GM21619 (cell line): ENCODE measurements around the gene TAOK3.
A peak's percentile ranks its signal among the peaks of the same experiment; 100 is the strongest.
"Not testable (repeated sequence)": the region's sequence is repeated elsewhere in the genome, so short reads cannot be mapped to it uniquely, and the experiment has no call there.

Source experiments
- ATAC-seq: cut with Tn5 transposase; IDR thresholded peaks from one replicate; pipeline ENCODE4 v1.9.1; 2021; ENCODE audit not compliant: unreplicated experiment

Gene TAOK3

DNA sequence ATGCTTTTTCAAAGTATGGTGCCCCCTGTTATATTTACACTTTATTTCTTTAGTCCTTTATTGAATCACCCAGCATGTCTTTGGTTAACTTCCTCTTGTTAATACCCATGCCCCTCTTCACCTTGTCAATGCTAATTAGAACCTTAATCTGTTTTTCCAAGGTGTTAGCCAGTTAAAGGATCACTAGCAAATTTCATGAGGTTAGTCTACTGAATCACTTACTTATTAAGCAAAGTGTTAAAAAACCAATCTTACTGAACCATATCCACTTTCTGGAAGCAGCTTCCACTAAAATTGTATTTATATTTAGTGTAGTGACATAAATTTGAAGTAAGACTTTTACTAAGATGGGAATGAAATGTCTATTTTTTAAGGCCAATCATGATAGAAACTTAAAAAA lies 27.9 kb downstream of the TAOK3 start:
- ATAC-seq, result no peak

DNA sequence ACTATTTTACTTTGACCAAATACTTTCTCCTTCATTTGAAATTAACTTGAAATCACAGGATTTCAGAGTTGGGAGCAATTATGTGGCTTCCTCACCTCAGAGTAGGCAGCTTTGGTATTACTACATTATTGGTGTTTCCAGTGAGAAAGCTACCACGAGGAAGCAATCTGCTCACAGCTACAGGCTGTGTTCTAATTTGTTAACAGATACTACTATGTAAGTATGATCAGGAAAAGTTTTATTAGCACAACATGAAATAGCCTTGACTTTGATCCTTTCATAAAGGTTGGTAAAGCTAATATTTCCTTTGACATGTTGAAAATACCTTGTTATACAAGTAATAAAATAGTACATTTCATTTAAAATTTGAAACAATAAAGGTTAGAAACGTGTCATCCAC lies 30.6 kb downstream of the TAOK3 start:
- ATAC-seq, result no peak

DNA sequence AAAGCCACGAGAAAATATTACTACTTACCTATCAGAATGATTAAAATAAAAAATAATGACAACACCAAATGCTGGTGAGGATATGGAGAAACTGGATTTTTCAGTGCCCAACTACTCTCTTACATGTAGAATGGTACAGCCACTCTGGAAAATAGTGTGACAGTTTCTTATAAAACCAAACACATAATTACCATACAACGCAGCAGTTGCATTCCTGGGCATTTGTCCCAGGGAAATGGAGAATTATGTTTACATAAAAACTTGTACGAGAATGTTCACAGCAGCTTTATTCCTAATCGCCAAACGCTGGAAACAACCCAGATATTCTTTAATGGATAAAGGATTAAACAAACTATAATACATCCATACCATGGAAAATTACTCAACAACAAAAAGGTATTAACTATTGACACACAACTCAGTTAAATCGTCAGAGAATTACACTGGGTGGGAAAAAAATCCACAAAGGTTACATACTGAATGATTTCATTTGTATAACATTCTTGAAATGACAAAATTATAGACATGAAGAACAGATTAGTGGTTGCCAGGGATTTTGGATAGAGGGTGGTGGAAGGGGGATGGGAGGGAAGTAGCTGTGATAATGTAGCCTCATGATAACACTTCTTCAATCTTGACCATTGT lies 35.4 kb downstream of the TAOK3 start:
- ATAC-seq, result no peak

- no peak for ATAC-seq
These were observed 36.6 kb downstream of the TAOK3 start for GRCh38 chr12:118336123-118336522.

DNA sequence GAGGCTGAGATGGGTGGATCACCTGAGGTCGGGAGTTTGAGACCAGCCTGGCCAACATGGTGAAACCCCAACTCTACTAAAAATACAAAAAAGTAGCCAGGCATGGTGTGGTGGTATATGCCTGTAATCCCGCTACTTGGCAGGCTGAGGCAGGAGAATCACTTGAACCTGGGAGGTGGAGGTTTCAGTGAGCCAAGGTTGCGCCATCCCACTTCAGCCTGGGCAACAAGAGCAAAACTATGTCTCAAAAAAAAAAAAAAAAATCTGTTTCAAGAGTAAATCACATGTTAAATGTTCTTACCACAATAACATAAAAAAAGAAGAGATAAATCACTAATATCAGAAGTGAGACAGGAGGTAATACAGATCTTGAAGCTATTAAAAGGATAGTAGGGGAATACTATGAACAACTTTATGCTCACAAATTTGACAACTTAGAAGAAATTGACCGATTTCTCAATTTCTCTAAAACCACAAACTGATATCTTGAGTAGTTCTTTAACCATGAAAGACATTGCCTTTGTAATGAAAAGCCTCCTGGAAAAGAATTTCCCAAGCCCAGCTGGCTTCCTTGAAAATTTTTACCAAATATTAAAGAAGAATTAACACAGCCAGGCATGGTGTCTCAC lies 37.7 kb downstream of the TAOK3 start:
- no peak for ATAC-seq

DNA sequence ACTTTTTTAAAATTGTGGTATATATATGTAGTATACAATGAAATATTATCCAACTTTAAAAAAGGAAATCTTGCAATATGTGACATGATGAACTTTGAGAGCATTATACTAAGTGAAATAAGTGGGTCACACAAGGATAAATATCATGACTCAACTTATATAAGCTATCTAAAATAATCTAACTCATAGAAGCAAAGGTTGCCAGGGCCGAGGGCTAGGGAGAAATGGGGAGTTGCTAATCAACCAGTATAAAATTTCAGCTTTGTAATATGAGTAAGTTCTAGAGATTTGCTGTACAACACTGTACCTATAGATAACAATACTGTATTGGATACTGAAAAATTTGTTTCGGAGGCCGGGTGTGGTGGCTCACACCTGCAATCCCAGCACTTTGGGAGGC lies 38.5 kb downstream of the TAOK3 start:
- no peak for ATAC-seq

DNA sequence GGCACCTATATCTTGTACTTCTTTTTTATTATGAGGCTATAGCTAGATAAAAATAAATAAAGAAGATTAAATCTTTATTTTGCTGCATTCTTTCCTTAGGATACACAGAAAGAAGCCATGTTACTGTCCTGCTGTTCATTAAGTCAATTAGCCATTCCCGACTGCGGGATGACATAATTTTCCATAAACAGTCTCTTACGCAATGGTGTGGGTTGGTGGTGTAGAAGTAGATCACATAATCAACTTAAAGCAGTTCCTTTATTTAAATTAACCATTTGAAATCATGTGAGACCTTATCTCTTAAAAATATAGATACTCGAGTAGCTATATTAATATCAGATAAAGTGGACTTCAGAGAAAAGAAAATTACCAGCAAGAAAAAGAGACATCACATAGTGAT lies 40.2 kb downstream of the TAOK3 start:
- no peak for ATAC-seq

- ATAC-seq, result no peak
These were observed 42.2 kb downstream of the TAOK3 start for GRCh38 chr12:118330421-118331018.

DNA sequence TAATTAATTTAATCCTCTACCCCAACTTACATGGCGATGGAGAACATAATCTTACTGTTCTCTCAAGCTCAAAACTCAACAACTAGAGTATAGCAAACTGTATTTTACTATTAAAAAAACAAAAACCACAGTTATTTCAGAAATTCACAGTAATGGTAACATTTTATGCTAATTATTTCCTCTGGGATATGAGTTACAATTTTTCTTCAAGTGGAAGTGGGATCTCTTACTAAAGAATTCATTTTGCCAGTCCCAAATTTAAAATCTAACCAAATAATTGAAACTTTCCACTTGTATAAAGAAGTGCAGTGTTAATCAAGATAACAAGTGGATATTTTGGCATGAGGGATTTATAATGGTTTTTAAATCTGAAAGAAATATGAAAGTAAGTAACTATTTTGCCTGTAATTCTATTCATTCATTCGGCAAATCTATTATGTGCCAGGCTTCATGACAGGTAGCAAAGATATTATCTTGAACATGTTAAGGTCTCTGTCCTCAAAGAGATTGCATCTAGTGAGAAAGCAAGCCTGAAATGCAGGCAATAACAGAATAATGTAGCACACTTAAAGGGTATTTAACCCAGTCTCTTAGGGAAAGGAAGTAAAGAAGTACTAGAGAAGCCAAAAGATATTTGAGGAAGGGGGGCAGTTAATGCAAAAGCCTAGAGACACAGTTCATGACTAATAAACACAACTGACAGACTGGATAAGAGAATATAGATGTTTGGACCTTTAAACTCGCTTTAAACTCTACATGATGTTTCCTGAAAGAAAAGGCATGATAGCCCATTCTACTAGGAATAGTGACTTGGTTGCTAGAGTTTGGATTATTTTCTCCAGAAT lies 44.0 kb downstream of the TAOK3 start:
- ATAC-seq, result no peak

DNA sequence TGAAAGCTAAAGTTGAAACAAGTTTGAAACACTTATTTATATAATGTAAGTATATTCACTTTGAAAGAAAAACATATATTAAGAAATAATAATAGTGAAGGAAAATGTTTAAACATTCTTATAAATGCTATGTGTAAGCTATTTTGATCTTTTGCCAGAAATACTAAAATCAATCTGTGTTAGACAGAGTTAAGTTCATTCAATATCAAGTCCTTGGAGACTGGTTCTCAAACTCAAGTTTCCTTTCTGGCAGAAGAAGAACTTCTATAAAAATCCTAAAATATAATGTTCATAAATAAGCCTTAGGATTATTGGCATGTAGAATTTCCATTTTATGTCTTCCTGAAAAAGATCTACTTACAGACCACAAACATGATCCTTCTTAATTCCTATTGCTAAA lies 45.3 kb downstream of the TAOK3 start:
- no peak for ATAC-seq

- no peak for ATAC-seq
These were observed 45.7 kb downstream of the TAOK3 start for GRCh38 chr12:118326991-118327390.

DNA sequence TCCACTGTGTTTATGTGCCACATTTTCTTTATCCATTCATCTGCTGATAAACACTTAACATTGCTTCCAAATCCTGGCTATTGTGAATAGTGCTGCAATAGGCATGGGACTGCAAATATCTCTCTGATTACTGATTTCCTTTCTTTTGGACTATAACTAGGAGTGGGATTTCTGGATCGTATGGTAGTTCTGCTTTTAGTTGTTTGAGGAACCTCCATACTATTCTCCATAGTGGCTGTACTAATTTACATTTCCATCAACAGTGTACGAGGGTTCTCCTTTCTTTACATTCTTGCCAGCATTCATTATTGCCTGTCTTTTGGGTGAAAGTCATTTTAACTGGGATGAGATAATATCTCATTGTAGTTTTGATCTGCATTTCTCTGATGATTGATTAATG lies 47.6 kb downstream of the TAOK3 start:
- ATAC-seq, result no peak

- ATAC-seq, result no peak
These were observed 53.1 kb downstream of the TAOK3 start for GRCh38 chr12:118319627-118320026.

DNA sequence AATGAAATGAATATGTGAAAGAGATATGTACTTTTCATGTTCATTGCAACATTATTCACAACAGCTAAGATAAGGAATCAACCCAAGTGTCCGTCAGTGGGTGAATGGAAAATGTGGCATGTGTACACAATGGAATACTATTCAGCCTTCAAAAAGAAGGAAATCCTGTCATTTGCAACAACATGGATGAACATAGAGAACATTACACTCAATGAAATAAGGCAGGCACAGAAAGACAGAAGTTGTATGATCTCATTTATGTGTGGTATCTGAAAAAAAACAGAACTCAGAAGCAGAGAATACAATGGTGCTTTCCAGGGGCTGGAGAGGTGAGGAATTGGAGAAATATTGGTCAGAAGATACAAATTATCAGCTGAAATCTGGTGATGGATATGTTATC lies 54.0 kb downstream of the TAOK3 start:
- ATAC-seq, result no peak

DNA sequence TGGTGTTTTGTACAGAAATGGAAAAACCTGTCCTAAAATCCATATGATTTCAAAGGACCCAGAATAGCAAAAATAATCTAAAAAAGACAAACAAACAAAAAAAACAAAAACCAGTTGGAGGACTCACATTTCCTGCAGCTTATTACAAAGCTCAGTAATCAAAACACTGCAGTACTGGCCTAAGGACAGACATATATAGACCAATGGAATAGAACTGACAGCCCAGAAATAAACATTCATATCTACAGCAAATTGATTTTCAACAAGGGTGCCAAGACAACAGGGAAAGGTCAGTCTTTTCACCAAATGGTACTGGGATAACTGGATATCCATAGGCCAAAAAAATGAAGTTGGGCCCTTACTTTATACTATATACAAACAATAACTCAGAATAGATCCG lies 55.0 kb downstream of the TAOK3 start:
- ATAC-seq, result no peak

DNA sequence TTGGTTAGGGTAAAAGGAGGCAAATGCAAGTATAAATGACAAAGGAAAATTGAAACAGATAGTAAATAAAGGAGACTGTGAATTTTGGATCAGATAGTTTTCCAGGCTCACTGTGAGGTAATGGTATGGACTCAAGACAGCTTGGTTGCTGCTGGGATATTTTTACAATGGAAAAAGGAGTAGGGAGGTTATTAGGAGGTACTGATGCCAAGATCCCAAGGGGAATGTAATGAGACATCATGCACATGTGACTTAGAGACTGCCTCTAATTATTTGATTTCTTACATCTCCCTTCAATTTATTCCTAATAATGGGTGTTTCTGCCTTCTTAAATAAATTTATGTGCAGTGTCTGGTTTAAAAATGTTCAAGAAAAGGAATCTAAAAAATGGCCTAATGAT lies 56.9 kb downstream of the TAOK3 start:
- ATAC-seq, result no peak

GRCh38 chr12:118312578-118312977 lies 60.1 kb downstream of the TAOK3 start:
- peak; percentile 82 for ATAC-seq

- no peak for ATAC-seq
These were observed 61.0 kb downstream of the TAOK3 start for GRCh38 chr12:118311666-118312065.

GRCh38 chr12:118310320-118310719 lies 62.4 kb downstream of the TAOK3 start:
- ATAC-seq, result no peak

DNA sequence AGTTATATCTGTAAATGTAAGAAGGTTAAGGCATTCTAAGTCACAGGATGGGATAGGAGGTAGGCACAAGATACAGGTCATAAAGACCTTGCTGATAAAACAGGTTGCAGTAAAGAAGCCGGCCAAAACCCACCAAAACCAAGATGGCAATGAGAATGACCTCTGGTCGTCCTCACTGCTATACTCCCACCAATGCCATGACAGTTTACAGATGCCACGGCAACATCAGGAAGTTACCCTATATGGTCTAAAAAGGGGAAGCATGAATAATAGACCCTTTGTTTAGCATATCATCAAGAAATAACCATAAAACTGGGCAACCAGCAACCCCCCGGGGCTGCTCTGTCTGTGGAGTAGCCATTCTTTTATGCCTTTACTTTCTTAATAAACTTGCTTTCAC lies 64.7 kb downstream of the TAOK3 start:
- not testable (repeated sequence) for ATAC-seq

DNA sequence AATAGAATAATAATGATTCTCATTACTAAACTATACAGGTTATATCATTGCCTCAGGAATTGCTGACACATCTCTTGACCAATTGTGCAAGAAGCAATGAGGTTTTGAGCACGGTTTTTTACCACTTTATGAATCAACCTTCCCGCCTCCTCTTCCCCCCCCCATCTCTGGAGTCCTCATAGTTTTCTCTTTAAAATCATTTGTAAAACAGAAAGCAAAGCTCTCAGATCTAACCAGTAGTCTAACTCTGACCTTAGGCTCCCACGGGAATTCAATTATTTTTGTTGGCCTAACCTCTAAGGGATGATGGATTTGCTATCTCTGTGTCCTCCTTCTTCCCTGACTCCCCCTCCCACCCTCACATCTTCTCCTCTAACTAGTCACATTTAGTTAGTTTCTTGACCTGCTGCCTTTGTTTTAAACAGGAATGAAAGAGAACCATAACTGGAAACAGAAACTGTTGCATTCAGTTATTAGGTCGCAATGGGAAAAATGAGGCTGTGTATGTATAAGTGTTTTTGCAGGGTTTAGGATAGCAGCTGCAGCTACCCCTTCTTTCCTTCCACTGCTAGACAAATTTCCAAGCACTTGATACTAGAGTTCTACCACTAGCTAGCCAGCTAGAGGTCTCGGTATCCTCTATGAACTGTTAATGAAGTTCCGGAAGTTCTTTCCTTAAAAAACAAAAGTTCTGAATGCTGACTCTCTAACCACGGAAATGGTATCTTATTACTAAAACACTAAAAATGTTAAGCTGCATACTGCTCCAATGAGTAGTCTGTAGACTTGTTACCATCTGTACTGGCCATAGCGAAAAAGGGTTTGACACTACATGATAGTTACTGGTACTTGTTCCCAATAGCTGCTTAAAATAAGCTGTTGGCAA lies 65.4 kb downstream of the TAOK3 start:
- ATAC-seq, result peak; percentile 54
